NCI-H1048 (cell line): Measurements from ENCODE around the gene SPAG4.

ENCODE experiments used
- DNase-seq: peaks from one replicate; lab custom pipeline; 2025; lab: John Stamatoyannopoulos, UW

SPAG4 gene

DNA sequence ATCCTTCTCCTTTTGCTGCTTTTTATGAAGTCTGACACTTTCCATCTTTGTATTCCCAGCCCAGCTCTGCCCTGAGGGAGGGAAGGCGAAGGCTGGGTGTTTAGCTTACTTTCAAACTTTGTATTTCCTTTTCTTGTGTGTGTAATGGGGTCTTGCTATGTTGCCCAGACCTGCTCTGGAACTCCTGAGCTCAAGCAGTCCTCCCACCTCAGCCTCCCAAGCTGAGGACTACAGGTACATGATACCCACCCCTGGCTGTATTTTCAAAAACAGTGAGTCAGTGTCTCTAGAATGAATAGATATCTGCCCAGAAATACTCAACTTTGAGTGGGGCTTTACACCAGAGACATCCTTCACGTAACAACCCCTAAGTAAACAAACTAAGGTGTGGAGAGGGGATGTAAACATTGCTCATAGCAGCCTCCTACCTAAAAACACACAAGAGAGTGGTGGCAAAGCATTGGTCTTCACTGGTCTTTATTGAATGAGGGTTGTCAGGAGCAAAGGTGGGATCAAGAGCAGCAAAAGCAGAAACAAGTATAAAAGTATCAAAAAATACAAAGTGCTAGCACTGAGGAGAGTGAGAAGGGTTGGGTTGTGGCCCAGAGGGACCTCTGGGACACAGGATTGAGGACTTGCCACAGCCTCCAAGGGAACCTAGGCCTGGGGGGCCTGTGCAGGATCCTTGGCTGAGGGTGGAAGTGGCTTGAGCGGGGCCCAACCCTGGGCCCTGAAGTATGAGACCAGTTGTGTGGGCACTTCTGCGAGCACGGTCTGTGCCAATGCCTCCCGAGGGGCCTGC, 10.2 kb downstream of the SPAG4 start:
- DNase-seq = no peak

DNA sequence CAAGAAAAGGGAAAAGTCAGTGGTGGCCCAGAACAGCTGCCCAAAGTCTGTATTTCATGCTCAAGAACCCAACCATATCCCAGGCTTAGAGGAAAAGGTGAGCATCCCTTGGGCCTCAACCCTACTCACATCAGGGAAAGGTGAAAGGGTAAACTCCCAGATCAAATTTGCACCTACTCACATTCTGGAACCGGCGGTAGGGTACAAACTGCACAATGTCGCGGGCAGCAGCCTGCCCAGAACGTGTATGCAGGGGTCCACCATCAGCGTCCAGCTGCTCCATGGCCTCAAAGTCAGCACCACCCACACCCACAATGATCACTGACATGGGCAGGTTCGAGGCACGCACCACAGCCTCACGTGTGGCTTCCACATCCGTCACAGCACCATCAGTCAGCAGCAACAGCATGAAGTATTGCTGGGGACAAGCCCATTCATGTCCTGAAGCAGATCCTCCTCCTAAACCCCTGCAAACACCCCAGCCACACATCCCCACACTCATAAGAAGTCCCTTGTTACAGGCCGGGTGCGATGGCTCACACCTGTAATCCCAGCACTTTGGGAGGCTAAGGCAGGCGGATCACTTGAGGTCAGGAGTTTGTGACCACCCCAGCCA, 10.9 kb downstream of the SPAG4 start:
- DNase-seq = no peak

DNA sequence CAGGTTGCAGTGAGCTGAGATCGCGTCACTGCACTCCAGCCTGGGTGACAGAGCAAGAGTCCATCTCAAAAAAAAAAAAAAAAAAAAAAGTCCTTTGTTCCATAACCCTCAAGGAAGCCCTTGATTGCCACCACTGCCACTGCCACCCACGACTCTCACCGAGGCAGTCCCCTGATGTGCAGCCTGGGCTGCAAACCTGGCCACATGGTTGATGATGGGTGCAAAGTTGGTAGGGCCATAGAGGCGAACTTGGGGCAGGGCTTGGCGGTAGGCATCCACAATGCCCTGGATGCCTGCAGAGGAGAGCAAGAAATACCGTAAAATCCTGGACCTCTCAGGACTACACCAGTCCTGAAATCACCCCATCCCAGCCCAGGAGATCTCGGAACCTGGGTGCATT, 11.5 kb downstream of the SPAG4 start:
- no peak for DNase-seq

DNA sequence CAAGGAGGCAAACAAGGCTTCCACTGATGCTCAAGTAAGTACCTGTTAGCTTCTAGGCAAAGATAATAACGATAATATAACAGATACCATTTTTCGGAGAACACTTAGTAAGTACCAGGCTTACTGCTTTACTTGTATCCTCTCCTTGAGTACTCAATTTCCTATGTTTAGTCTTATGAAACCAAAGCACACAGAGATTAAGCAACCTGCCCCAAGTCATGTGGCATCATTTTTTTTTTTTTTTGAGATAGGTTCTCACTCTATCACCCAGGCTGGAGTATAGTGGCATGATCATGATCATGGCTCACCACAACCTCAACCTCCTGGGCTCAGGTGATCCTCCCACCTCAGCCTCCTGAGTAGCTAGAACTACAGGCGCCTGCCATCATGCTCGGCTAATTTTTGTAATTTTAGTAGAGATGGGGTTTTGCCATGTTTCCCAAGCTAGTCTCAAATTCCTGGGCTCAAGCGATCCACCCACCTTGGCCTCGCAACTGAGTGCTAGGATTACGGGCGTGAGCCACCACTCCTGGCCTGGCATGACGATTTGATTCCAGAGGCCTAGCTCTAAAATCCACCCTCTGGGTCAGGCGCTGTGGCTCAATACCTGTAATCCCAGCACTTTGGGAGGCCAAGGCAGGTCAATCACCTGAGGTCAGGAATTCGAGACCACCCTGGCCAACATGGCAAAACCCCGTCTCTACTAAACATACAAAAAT, 14.0 kb downstream of the SPAG4 start:
- no peak for DNase-seq

DNA sequence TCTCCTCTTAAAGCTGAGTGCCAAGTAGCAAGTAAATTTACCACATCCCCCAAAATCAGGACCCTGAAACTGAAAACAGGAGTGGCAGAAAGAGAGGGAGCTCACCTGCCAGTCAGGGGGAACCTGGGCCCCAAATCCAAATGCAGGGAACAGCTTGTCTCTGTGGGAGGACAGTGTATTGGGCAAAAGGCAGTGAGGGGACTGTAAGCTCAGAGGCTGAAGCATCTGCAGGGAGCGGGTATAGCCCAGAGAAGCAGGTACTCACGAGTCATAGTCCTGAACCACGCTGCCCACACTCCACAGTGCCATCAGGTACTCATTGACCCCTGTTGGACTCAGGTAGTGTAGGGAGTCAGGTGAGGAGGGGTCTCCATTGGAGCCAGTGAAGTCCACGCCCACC, 15.0 kb downstream of the SPAG4 start:
- no peak for DNase-seq

DNA sequence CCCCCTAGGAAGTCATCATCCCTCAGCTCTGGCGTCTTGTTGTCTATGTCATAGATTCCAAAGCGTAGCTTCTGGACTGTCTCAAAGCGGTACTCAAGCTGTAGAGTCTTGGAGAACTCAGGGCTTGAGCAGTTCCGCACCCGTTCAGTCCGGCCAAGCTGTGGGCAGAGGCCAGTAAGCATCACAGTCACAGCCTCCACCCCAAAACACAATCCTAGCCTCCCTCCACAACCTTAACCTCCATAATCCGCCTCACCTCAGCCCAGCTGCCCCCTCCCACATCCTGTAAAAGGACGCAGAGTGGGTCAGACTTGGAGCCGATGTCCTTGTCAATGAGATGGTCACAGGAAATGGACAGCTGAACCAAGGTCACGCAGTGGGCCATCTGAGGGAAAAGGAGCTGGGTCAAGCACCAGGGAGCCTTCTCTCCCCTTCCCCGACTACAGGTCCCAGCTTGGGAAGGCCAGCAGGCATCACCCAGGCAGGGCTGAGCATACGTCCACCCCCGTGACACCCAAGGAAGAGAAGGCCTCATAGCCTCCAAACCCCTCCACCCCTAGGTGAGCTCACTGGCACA, 17.0 kb downstream of the SPAG4 start:
- no peak for DNase-seq

DNA sequence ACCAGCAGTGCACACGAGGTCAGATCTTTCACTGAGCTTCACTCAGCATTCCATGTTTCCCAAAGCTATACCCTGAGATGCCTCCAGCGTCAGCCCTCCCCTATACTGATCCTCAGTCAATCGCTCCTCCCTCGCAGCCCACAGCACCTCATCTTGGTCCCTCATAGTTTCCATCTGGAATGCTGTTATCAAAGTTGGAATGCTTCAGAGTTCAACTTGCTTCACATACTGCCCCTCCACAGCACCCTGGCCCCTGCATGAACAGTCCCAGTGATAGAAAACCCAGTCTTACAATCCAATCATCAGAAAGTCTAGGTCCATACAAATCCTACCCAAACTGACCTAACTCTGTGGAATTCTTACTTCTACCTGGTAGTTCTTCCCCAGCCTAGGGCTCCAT, 20.0 kb downstream of the SPAG4 start:
- DNase-seq = no peak

DNA sequence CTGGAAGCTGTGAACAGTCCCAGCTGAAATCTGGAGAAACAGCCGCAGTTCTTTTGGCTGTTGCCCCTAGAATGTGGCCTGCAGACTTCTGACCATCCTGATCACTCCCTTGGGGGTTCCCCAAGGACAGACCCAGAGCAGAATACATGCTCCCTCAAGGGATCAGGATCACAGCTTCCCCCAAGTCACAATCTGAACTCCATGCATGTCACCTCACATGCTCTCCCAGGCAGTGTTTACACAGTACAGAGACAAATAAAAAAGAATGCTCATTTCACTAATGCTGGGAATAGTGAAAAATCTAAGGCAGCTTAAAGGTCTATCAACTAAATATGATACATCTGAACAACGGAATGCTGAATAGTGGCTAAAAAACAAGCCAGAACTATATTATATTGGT, 20.5 kb downstream of the SPAG4 start:
- no peak for DNase-seq

DNA sequence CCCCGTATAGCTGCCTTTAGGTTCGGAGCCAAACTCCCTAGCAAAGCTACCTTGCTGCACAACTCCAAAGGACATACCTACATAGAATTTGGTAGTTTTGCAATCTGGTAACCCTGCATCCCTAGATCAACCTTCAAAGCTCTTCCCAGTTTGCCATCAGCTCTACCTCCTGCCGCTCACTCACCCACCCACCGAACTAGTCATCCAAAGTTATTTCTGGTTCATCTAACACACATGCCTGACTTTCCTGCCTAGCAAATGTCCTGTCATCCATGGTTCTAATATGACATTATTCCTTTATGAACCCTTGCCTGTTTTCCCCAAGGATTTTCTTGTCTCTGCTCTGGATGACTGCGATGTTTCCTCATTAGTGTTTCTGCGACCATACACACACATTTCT, 21.6 kb downstream of the SPAG4 start:
- DNase-seq = no peak

DNA sequence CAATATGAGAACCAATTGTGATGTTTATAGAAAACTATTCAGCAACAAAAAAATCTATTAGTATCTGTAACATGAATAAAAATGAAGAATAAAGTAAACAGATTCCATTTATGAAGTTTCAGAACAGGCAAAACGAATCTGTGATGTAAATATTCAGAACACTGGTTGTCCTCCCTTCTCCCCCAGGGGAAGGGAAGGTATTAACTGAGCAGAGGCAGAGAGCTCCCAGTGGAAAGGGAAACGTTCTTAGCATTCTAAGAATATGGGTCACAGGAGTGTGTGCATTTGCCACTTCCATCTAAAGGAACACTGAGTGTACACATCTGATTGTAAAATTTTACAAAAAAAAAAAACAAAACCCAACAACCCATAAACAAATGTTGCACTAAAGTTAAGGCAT, 23.1 kb downstream of the SPAG4 start:
- no peak for DNase-seq

DNA sequence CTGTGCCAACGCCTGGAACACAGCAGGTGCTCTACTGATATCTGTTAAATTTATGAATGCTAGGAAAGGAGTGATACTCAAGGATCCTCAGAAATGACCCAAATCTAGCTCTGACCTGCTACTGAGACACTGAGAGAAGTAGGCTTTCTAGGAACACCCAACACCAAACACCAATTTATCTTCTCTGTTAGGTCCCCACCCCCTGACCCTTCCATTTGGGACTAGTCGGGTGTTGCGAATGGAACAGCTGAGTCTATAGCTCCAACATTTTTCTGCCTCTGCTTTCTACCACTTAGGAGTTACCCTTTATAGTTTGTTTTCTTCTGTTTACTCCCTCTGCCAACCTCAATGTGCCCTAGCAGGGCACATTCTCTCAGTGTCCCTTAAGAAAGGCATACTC, 25.1 kb downstream of the SPAG4 start:
- no peak for DNase-seq

DNA sequence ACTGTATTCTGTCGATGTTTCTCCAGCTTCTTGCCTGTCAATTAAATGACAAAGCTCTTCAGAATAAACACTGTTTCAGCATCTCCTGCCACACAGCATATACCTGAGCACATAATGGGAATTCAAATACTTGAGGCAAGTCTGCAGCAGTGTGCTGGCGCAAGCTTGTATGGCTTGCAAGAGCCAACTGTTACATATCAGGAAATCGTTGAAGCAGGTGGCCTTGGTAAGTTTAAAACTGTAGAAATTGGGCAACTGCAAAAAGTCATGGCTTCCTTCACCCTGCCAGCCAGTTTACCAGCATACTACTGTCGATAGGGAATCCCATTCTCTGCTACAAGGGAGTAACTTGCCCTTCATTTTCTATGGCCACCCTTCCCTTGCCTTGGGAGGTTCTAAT, 26.1 kb downstream of the SPAG4 start:
- no peak for DNase-seq

DNA sequence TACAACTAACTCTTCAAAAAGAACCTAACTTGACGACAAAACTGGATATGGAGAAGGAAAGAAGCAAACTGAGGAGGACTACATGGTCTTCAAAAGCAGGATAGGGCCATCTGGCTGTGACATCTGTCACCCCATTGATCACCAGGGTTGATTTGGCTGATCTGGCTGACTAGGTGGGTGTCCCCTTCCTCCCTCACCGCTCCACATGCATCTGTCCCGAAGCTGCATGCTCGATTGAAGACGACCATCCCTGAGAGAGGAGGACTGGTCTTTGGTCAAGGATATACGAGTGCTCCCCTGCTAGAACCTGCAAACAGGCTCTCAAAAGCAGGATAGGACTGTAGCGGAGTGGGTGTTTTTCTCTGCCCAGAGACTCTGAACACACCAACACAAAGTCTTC, 27.4 kb downstream of the SPAG4 start:
- no peak for DNase-seq

DNA sequence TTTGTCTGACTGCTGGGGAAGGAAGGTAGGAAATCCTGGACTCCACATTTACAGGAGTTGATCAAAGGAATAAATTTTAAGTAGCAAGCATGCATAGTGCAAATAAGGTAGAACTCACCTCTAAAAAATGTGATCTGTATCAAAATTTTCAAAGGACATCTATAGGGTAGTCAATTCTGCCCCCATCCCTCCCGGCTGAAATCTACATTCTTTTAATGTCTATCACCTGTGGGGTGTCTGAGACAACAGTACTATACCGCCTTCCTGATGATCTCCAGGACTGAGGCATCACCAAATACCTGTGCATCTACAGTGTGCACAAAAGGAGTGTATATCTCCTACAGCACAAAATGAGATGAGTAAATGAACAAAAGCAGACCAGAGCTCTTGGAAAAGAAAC, 29.2 kb downstream of the SPAG4 start:
- no peak for DNase-seq

DNA sequence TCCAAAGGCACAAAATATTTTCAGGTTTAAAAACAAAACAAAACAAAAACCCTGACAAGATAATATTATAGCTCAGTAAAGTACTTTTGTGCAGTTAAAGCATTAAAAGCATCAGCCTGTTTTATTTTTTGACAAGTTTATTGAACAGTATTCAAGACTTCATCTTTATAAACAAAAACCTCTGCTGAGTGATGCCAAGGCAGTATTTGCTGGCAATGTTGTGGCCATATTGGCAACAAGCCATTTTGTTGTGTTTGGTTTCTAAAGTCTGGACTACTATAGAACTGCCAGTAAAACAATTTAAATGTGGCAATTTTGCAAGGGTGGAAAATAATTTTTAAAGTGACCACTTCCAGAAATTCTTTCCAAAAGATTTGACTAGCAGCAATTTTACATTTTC, 33.2 kb downstream of the SPAG4 start:
- no peak for DNase-seq

DNA sequence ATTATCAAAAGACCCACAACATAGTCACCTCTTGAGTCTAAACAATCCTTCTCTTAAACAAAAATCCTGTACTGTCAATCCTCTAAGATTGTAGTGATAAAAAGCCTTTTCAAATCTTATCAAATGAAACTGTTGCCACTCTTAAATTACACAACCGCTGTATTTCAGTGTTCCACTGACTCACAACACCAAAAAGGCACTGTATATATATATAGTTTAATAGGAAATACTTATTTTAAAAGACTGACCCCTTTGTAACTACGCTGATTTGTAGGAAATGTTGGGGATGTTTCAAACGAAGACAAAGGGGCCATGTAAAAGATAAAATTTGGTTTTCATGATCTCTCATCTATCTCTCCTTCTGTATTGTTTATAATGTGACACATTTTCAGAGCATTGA, 35.0 kb downstream of the SPAG4 start:
- no peak for DNase-seq

DNA sequence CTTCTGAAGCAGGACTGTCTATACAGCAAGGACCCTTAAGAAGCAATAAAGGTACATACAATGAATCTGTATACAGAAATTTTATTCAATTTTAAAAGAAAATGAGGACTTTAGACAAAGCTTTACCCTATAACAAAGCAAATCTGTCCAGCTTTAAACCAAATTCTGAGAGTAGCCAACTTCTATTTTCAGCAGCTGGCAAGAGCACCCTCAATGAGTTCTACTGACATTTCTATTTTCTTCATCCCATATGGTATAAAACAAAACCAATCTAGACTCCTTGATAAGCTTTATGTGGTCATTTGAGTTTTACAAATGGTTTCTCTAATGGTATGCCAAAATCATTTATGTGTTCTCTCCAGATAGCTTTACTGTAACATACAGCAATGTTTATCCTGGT, 36.3 kb downstream of the SPAG4 start:
- no peak for DNase-seq

DNA sequence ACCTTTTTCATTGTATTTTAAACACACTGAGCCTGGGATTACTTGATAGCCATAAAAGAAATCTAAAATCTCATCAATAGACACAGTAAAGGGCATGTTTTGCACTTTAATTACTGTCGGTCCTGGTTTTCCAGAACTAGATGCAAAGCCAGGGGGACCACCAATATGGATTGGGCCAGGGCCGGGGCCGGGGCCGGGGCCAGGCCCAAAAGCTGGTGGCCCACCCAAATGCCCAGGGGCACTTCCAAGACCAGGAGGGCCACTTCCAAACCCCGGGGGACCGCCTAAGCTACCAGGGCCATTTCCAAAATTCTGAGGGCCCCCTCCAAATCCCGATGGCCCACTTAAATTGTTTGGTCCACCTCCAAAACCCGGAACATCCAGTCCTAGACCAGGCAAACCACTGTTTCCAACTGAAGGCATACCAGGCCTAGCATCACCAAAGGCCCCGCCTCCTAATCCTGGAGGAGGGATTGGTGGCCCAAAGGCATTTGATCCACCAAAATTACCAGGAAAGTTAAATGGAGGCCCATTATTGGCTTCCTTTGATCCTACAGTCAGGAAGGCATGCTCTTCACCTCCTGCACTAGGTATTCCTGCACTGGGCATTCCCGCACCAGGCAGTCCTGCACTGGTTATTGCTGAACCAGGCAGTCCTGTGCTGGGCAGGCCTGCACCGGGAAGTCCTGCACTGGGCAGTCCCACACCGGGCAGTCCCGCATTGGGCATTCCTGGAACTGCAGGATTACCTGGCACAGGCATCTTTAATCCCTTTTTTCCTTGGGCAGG, 37.2 kb downstream of the SPAG4 start:
- DNase-seq = no peak

DNA sequence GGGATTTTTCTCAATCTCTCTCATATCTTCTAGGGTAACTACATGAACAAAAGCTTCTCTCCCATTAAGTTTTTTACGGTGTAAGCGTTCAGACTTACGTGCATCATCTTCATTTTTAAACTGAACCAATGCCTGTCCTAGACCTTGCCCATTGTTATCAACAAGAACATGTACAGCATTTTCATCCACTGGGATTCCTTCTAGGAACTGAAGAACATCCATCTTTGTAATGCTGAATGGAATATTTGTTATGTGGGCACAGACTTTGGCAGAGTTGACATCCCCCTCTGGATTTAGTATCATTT, 37.8 kb downstream of the SPAG4 start:
- no peak for DNase-seq

DNA sequence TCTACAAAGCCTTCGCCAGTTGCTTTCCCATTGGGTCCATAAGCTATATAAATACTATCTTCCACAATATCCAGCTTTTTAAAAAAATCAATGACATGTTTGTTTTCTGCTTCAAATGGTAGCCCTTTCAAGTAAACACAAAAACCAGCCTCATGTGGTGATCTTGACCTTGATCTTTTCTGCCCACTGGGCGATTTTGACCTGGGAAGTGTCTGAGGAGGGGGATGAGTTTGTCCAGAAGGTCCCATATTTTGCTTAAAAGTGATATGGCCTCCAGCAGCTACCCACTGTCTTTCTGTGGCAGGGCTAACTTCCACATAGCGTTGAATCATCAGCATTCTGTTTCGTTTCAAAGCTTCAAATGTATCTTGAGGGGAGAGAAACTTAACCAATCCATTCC, 38.3 kb downstream of the SPAG4 start:
- DNase-seq = no peak

DNA sequence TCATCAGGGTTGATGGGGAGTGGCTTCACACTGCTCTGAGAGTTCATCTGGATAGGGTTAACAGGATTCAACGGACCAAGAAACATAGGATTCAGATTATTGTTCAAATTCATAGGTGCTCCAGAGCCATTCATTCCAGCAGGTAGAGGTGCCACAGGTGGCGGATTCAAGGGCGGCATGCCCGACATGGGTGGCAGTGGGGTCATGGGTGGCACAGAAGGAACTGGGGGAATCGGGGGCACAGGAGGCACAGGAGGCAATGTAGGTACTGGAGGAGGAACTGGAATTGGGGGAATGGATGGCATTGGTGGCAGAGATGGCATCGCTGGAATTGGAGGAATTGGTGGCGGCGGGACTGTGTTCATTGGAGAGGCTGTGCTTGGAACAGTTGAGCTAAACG, 38.8 kb downstream of the SPAG4 start:
- no peak for DNase-seq

DNA sequence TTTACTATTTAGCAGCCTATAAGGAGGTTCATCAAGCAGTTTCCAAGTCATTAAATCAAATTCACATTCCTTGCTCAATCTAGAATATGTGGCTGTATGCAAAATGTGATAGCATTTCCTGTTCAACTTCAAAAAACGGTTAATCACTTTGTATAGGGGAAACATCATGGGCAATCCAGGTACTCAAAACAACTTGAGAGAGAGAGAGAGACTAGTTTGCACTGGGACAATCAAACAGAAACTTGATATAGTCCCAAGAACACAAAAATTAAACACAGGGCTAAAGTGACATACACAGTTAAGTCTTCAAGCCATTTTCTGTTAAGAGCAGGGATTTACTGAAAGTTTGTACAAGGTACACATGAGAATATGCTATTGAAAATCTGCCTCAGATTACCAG, 41.6 kb downstream of the SPAG4 start:
- no peak for DNase-seq
